ENCODE measurements around the gene L1TD1.
"Not testable (repeated sequence)": the region's sequence is repeated elsewhere in the genome, so short reads cannot be mapped to it uniquely, and the experiment has no call there.

Gene L1TD1

GRCh38 chr1:62181532-62181931, 13.1 kb upstream of the L1TD1 start:
- Histone ChIP-seq H3K4me1 (no peaks in the 10 kb centered on the region), H3K4me3 (no peak overlapping the region), H3K27ac (no peak overlapping the region), H3K9me3 (no peaks in the 10 kb centered on the region), H3K36me3 (no peaks in the 10 kb centered on the region), H3K27me3 (peaks cover 0 to 2% of the 10 kb centered on the region in 2 donors)
- TF ChIP-seq CTCF (IDR thresholded peaks at IDR 0.05) = no peak
- intact Hi-C loops (cut with DNase I; ENCODE audit: low total_unique reads) = no loop called here
- no peak for DNase-seq

GRCh38 chr1:62182157-62182556, 12.5 kb upstream of the L1TD1 start:
- H3K4me1 ChIP-seq; H3K36me3 ChIP-seq; DNase-seq; H3K27ac ChIP-seq; H3K4me3 ChIP-seq; H3K27me3 ChIP-seq; H3K9me3 ChIP-seq; intact Hi-C loops (cut with DNase I; ENCODE audit: low total_unique reads): not testable (repeated sequence)

DNA sequence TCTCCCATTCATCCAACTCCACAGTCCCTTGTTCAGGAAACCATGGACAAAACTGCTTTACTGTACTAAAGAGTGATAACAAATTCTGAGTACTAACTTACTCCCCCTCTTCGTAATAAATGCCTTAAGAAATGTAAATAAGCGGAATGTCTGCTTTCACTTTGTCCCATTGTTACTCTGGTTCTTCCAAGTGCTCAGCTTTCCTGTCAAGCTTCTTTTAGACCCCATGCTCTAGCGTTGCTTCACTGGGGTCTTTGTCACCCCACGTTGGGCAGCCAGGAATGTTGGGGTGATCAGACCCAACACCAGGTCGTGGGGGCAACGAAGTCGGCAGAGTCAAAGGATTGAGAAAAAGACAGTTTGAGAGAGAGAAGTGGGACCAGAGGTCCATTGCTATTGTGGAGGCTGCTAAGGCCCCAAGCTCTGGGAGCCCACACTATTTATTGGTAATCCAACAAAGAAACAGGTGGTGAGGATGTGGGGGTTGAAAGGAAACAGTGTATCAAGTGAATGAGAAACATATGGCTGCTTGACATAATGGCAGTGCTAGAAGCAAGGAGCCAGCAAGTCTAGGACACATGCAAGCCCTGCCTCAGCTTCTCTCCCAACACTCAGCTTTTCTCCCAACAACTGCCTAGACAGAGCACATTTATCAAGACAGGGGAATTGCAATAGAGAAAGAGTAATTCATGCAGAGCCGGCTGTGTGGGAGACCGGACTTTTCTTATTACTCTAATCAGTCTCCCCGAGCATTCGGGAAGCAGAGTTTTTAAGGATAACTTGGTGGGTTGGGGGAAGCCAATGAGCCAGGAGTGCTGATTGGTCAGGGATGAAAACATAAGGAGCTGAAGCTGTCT, 11.3 kb upstream of the L1TD1 start:
- H3K4me3 ChIP-seq; intact Hi-C loops (cut with DNase I; ENCODE audit: low total_unique reads); H3K27me3 ChIP-seq; H3K4me1 ChIP-seq; H3K36me3 ChIP-seq; DNase-seq; H3K9me3 ChIP-seq; H3K27ac ChIP-seq: not testable (repeated sequence)

DNA sequence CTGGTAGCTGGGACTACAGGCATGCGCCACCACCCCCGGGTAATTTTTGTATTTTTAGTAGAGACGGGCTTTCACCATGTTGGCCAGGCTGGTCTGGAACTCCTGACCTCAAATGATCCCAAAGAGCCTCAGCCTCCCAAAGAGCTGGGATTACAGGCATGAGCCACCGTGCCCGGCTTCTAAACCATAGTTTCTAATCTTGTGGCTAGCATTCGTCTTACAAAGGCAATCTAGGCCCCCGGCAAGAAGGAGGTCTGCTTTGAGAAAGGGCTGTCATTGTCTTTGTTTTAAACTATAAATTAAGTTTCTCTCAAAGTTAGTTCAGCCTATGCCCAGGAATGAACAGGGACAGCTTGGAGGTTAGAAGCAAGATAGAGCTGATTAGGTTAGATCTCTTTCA, 10.3 kb upstream of the L1TD1 start:
- no peak for DNase-seq
- H3K27ac ChIP-seq = no peak overlapping the region
- no peaks in the 10 kb centered on the region for H3K9me3 ChIP-seq
- H3K36me3 ChIP-seq = no peaks in the 10 kb centered on the region
- TF ChIP-seq CTCF (IDR thresholded peaks at IDR 0.05) = no peak
- H3K4me3 ChIP-seq = no peak overlapping the region
- intact Hi-C loops (cut with DNase I; ENCODE audit: low total_unique reads) = no loop called here
- no peaks in the 10 kb centered on the region for H3K4me1 ChIP-seq
- H3K27me3 ChIP-seq = peaks cover 0 to 2% of the 10 kb centered on the region in 2 donors

- intact Hi-C loops (cut with DNase I; ENCODE audit: low total_unique reads); H3K9me3 ChIP-seq; DNase-seq; H3K36me3 ChIP-seq; H3K27ac ChIP-seq; H3K27me3 ChIP-seq; H3K4me3 ChIP-seq; H3K4me1 ChIP-seq: not testable (repeated sequence)
Observed at GRCh38 chr1:62185233-62185632, 9.4 kb upstream of the L1TD1 start.

GRCh38 chr1:62185677-62186076, 9.0 kb upstream of the L1TD1 start:
- Histone ChIP-seq H3K27ac (no peak overlapping the region), H3K36me3 (no peaks in the 10 kb centered on the region), H3K4me3 (no peak overlapping the region), H3K9me3 (no peaks in the 10 kb centered on the region), H3K4me1 (no peaks in the 10 kb centered on the region), H3K27me3 (peaks cover 0 to 2% of the 10 kb centered on the region in 2 donors)
- intact Hi-C loops (cut with DNase I; ENCODE audit: low total_unique reads) = no loop called here
- no peak for TF ChIP-seq CTCF (IDR thresholded peaks at IDR 0.05)
- no peak for DNase-seq

DNA sequence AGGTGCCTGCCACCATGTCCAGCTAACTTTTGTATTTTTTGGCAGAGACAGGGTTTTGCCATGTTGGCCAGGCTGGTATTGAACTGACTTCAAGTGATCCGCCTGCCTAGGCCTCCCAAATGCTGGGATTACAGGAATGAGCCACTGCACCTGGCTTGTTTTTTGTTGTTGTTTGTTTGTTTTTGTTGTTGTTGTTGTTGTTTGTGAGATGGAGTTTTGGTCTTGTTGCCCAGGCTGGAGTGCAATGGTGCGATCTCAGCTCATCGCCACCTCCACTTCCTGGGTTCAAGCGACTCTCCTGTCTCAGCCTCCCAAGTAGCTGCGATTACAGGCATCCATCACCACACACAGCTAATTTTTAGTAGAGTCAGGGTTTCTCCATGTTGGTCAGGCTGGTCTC, 7.1 kb upstream of the L1TD1 start:
- Histone ChIP-seq H3K27ac (no peak overlapping the region), H3K4me3 (no peak overlapping the region), H3K4me1 (no peaks in the 10 kb centered on the region), H3K36me3 (no peaks in the 10 kb centered on the region), H3K27me3 (peaks cover 0 to 2% of the 10 kb centered on the region in 2 donors), H3K9me3 (no peaks in the 10 kb centered on the region)
- no peak for TF ChIP-seq CTCF (IDR thresholded peaks at IDR 0.05)
- intact Hi-C loops (cut with DNase I; ENCODE audit: low total_unique reads) = no loop called here
- no peak for DNase-seq

Data from tibial artery (tissue), 4 donors.